Measurements from ENCODE around the gene VILL.
A peak's percentile ranks its signal among the peaks of the same experiment; 100 is the strongest.
"Not testable (repeated sequence)": the region's sequence is repeated elsewhere in the genome, so short reads cannot be mapped to it uniquely, and the experiment has no call there.

VILL gene

DNA sequence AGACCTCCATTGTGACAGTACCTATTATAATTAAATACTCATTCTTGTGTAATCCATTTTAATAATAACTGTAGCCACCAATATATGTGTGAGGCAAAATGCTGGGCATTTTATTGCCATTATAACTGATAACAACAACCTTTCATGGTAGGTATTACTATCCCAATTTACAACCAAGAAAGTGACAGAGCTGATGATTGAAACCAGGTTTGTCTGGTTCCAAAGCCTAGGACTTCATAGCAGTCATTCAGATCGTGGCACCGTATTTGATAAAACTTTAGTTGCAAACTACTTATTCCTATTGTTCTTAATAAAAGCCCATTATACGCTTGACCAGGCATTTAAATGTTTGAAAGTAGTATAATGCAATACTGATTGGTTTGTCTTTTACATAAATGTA, 26.4 kb upstream of the VILL start:
- DNase-seq, result no peak

DNA sequence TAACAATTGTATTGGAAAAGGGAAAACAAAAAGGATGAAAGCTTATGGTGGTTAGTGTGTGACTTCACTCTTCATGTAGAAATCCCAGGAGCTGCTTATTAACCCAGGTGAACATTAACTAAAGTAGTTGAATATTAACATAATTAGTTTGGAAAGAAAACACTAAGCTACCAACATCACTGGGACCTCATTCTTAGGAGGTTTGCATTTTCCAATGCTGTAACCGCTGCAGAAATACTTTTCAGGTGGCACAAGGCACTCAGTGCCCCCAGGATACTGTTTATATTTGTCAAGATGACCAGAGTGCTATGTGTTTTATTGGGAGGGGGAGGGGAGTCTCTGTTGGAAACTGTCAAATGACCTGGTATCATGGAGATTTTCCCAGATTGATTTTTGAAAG, 25.9 kb upstream of the VILL start:
- DNase-seq, result peak; percentile 1

DNA sequence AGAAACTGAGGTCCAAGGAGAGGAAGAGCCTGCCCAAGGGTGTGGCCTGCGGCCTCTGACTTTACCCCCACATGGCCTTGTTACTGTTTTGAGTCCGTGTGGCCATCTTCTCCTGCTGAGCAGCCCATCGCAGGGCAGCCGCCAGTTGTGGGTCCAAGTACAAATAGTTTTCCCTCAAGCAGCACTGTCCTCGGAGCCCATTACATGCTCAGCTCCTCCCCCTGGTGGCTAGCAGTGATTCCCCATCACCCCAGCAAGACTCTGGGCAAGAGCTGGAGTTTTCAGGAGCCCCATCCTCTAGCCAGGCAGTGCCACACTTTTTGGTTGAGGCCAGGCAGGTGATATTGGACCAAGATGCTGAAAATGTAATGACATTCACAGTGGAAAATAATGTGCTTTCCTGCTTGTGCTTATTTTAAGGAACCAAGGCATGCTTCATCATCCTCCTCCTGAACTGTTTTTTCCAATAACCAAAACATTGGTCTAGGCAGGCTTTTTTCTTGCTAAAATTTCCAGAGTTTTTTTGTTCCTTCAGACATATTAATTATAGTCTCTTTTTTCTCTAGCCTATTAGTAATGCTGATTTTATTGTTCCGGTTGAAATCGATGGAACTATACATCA, 23.2 kb upstream of the VILL start:
- DNase-seq, result peak; percentile 73

DNA sequence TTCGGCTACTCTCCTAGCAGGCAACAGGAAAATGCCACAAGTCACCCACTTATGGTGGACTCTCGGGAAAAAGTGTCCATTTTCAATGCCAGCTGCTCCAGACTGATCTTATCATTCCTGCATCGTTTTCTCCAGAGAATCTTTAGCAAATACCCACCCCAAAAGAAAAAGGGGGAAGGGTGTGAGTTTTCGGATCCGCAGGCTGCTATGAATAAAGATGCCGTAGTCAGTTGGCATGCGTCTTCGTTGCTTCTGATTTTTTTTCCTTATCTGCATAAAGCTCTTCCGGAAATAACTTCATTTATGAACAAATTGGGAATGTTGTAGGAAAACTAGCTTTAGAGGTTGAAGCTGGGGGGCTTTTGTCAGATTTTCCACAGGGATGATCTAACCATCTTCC, 22.4 kb upstream of the VILL start:
- peak; percentile 2 for DNase-seq

DNA sequence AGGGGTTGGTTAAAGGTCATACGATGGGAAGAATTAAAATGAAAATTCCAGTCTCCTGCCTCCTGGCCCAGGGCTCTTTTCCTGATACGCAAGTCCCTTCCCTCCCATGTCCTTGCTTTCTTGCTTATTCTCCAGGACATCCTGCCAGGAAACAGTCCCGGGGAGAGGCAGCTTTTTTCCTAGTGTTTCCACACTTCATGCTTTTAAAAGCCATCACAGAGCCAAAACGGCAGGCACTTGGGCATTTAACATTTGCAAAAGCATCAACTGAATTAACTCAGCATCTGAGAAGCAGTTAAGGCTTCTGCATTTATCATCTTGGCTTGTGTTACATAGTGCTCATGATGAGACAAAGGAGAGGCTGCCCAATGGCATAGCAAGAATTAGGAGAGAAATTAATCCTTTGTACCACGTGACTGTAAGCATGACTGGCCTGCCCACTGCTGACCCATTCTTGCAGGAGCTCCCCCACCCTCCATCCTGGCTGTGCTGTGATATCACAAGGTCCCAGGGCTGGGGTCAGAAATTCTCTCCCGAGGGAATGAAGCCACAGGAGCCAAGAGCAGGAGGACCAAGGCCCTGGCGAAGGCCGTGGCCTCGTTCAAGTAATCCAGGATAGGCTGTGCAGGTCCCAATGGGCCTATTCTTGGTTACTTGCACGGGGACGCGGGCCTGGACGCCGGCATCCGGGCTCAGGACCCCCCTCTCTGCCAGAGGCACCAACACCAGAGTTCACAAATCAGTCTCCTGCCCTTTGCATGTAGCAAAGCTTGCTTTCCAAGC, 21.6 kb upstream of the VILL start:
- DNase-seq, result peak; percentile 40

DNA sequence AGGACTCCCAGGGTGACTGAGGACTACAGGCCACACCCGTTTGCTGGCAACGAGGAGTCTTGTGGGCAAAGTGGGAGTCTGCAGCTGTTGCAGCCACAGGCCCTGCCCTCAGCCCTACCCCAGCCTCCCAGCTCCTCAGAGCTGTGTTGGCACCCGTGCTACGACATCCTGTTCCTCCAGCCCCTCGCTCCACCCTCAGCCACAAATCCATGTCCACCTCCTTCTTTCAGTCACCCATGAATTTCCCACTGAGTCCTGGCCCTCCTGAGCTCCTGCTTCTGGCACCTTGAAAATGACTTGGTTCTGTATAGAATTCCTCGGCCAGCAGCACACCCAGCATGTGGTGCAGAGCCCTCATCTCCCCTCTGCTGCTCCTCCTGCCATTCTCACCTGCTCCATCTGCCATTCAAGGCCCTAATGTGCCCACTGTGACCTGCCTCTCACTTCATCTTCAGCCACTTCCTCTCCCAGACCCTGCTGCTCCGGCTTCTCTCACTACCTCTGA, 20.9 kb upstream of the VILL start:
- DNase-seq, result peak; percentile 40

DNA sequence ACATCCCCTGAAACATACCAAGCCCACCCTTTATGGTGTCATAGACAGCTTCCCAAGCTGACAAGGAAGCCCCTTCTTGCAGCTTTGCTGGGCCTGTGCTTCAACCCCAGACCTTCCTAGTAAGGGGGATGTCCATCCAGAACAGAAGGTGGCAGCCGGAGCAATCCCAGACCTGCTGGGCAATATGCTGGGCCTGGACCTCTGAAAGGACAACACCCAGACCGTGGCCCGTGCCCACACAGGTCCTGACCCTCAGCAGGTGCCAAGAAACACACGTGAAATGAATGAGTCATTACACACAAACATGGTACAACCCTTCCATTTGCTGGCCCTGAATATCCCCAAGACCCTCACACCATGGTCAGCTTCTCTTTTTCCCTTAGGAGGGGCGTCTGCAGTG, 19.8 kb upstream of the VILL start:
- peak; percentile 29 for DNase-seq

DNA sequence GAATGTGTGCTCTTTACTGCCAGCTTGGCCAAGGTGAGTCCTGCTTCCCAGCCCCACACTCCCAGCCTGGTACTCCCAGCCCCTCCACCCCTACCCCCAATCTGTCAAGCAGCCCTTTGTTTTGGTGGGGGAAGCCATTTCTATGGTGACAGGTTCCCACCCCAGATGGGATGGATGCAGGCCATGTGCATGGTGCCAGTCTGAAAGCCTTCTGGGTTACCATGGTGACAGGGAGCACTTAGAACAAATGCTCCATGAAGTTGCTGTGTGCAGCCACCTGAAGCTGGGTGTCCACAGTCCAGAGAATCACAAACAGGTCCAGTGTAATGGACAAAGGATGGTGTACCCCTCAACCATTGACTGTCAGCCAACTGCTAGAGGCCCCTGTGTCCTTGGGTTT, 19.1 kb upstream of the VILL start:
- DNase-seq, result no peak

DNA sequence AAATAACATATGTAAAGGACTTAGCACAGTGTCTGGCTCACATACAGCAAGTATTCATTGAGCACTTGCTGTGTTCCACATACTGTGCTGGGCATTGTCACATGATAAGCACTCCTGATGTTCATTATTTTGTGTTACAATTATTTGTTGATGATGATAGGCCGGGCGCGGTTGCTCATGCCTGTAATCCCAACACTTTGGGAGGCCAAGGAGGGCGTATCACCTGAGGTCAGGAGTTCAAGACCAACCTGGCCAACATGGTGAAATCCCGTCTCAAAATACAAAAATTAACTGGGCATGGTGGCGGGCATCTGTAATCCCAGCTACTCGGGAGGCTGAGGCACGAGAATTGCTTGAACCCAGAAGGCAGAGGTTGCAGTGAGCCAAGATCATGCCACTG, 18.5 kb upstream of the VILL start:
- not testable (repeated sequence) for DNase-seq

DNA sequence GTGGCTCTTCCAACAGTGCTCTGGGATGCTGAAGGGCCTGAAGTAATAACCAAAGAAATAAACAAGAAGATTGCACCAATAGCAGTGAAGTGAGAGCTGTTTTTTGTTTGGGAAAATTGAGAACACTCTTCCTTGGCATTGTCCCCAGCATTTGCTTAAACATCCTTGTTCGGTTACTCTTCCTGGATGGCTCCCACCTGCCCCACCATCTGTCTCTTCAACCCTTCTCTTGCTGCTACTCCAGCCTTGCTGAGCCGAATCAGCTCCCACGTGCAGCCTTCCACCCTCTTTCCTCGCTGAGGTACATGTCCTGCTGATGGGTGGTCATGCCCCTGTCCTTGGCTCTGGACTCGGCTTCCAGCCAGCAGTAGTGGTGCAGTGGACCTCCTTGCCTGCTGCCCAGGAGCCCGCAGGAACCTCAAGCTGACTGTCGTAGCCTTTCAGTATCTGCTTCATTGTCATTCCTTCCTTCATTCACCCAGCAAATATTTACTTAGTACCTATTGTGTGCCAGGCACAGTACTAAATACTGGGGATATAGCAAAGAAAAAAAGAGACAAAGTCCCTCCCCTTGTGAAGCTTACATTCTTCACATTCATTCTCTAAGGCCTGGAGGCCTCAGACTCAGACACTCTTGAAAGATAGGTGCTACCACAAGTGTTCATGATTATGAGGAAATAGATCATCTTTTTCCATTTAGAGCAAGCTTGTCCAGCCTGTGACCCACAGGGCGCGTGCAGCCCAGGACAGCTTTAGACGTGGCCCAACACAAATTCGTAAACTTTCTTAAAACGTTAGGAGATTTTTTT, 17.1 kb upstream of the VILL start:
- DNase-seq, result peak; percentile 35

DNA sequence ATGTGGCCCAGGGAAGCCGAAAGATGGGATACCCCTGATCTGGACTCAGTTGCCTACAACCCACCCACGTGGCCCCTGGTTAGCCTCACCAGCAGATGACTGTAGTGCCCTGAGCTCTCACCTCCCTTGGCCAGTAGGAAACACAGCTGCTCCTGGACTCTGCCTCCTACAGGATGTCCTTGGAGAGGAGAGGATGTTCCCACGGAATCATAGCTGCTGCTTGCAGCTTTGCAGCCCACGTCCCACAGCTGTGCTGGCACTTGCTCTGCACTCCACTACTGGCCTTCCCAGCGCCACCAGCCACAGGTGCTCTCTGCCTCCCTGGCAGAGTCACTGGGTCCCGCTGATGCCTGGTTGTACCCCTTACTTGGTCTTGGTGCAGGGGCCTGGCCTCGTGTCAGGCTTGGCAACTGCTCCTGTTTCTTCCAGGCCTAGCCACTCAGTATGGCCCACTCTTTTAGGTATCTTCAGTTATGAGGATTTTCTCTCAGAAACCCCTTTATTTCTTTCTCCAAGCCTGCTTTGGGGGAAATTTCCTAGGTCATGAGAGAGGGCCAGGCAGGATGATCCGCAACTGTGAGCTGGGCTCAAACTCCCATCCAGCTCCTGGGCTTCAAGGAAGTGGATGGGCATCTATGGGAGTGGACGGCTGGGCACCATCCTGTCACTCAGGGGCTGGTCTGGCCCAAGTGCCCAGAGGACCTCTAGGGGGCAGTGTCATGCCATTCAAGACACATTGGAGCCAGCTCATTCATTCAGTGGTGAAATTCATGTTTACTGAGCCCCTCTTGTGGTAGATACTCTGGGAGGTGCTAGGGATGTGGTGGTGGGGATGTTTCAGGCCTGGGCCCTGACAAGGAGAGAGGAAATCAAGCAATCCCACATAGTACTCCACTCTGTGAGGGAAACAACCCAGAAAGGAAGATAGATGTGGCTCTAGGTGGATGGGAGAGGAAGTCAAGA, 16.2 kb upstream of the VILL start:
- peak; percentile 80 for DNase-seq

DNA sequence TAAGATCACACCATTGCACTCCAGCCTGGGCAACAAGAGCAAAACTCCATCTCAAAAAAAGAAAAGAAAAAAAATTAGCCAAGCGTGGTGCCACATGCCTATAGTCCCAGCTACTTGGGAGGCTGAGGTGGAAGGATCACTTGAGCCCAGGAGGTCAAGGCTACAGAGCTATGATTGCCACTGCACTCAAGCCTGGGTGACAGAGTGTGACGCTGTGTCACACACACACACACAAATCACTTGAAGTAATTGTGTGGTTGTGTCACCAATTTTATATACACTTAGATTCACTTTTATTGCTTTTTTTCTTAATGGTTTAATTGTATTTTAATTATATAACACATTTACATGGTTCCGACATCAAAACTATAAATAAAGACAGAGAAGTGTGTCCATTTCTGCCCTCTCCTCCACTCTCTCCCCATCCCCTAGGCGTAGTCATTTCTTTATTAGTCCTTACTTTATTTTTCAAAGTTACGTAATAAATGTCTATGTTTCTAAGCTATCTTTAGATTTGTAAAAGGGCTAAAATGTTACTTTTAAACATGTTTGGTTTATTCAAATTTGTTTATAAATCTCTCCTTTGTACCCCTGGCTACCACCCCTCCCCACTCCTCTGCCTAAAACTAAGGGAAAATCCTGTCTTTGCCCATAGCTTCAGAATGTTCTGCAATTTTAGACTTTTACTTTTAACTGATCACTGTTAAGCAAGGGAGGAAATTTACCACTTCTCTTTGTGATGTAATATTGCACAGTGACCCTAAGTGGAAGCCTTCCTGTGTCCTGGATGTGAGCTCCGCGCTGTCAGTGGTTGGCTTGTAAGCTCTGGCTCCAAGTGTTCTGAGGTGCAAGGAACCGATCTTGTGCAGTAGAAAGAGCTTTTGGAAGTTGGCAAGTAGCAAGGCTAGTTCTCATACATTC, 10.8 kb upstream of the VILL start:
- DNase-seq, result peak; percentile 13

DNA sequence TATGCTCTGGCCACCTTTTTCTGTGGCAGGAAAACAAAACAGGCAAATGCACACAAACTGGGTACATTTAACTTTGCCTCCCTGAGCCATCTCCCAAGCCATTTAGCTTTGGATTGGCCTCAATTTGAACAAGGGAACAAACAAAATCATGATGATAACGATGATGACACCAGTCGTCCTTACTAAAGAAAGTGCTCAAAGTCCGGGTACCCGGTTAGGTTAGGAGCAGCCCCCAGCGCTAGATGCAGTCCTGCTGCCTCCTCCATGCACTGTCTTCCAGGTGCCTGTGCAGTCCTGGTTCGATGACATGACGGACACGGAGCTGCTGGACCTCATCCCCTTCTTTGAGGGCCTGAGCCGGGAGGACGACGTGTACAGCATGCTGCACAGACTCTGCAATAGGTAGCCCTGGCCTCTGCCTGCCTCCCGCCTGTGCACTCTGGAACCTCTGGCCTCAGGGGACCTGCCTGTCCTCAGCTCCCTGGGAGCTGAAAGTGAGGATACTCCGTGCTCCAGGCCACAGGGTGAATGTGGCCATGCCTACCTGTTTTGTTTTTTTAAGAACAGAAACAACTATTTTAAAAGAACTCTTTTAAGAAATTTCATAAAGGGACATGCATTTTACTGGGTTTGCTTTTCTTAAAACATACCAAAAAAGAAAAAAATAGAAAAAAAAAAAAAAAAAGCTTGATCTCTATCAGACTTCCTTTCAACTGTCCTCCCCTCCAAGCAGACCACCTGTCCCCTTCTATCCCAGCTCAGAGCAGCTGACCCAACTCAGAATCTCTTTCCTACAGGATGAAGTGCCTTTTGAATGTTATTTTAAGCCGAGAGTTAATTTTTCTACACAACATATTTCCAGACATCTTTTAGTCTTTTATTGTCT, 9.9 kb upstream of the VILL start:
- peak; percentile 29 for DNase-seq

DNA sequence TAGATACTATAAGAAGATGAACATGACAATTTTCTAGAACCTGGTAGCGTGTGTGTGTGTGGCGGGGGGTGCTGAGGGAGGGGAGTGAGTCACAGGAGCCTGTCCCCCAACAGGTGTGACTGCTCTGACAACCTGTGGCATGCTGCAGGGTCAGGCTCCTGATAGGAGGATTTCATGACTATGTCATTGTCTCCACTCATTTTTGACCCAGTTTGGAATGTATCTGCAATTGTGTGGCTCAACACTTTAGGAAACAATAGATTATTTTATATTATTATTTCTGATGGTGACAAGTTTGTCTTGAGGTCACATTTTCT, 9.3 kb upstream of the VILL start:
- peak; percentile 25 for DNase-seq

DNA sequence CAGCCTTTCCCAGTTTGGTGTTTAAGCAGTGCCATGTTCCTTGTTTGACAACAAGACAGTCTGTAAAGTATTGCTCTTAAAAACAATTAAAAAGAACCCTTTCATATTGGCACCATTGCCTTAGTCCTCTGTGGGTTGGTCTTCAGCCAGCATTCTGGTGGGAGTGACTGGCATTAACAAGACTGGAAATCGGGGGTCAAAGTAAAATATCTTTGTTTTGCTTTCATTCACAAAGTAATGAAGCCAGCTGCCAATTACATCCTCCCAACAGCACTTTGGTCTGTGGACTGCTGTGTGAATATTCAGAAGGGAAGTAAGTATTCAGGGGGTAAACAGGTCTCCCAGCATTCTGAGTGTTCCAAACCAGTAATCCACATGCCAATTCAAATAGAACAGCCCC, 8.3 kb upstream of the VILL start:
- no peak for DNase-seq

DNA sequence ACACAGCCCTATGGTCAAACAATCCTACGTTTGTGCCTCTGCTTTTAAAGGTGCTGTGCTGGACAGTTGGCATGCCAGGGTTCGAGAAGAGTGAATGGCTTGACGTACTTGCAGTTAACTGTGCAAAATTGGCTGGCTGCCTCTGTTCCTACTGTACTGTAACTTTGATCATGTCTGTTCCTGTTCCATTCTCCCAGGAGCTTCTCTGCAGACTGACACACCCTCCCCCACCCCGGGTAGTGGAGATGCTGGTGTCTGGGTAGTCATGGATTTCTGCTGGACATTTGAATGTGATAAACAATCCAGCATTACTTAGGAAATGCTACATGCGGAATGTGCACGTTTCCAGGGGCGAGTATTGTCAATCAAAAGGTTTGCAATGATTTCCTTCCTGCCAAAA, 6.5 kb upstream of the VILL start:
- peak; percentile 23 for DNase-seq

DNA sequence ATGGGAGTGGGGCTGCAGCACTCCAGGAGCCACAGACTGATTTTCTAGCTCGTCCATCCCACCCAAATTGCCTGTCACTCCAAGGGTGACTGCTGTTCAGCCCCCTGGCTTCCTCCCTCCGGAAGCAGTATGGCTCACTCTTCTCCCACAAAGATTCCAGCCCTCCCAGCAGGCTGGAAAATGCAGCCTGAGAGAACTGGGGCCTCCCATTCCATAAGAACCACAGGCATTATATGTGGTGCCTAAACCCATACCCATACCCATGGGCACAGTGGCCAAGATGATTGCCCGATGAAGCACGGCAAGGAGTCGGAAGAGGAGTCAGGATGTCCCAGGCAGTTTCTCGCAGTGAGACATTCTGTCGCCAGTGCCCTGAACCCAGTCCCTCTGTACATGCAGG, 6.0 kb upstream of the VILL start:
- DNase-seq, result peak; percentile 36

DNA sequence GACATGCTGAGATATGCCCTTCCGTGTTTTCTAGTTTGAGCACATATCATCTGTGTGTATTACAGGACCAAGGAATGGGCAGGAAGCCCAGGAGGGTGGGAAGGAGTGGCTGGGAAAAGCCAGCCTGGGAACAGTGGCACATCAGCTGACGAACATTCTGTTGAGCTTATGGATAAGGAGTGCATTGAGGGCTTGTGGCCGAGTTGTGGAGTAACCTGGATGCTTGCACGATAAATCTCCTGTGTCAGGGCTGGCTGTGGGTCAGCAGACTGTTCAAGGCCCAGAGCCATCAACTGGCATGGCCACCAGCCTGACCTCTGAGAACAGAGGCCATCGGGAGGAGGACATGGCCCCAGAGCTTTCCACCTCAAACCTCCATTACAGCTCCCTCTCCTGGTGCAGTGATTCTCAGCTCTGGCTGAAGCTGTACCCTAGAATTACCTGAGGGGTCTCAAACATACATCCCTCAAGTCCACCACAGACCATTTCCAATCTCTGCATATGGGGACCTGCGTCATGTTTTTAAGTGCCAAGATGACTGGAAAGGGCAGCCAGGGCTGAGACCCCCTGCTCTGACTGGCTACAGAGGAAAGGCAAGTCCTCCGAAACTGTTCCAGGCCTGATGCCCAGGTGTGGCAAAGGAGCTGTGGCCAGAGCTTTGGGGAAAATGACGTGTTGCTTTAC, 4.8 kb upstream of the VILL start:
- DNase-seq, result peak; percentile 29

DNA sequence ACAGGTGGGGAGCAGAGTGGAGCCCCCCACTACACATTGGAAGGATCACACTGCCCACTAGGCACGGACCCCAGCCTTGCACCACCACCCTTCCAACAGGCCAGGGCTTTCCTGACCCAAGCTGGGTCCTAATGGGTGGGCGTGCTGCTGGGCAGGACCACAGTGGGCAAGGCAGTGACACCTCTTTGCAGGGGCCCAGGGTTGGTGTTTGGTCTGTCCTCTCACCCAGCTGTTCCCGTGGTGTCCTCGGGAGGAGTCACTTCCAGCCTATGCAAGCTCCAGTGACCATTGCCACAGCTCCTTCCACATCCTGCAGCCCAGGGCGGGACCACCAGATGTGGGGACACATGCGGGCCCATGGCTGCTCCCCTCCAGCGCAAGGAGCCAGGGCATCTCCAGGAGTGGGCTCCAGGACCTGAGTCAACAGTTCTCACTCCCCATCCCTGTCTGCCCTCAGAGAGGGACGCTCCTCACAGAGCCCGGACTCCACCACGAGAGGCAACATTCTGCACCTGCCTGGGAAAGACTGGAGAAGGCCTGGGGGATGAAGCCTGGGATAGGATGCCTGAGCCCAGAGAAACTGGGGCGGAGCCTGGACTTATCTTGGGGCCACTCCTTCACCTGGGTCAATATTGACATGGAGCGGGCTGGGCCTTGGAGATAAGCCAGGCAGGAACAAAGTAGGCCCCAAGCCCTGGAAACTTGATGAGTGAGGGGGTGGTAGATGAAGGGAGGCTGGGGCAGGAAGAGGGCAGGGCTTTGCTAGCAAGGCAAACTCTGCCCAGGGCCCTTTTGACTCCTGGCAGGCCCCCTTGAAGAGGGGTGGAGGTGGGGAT, 3.9 kb upstream of the VILL start:
- peak; percentile 37 for DNase-seq
